Measurements from ENCODE around the gene NXNL1.
"Not testable (repeated sequence)": the region's sequence is repeated elsewhere in the genome, so short reads cannot be mapped to it uniquely, and the experiment has no call there.

The NXNL1 gene

GRCh38 chr19:17484520-17485185 lies 23.9 kb upstream of the NXNL1 start:
- no peak for TF ChIP-seq CTCF (IDR thresholded peaks at IDR 0.05)
- Histone ChIP-seq H3K4me3 (no peak overlapping the region), H3K27ac (no peak overlapping the region)
- DNase-seq (ENCODE audit: low spot score) = no peak

GRCh38 chr19:17483605-17484002 lies 22.9 kb upstream of the NXNL1 start:
- no peak for DNase-seq (ENCODE audit: low spot score)
- H3K4me3 ChIP-seq = no peak overlapping the region
- no peak for TF ChIP-seq CTCF (IDR thresholded peaks at IDR 0.05)
- H3K27ac ChIP-seq = no peak overlapping the region

GRCh38 chr19:17482877-17483604 lies 22.3 kb upstream of the NXNL1 start:
- no peak for TF ChIP-seq CTCF (IDR thresholded peaks at IDR 0.05)
- no peak for DNase-seq (ENCODE audit: low spot score)
- no peak overlapping the region for H3K4me3 ChIP-seq
- no peak overlapping the region for H3K27ac ChIP-seq

GRCh38 chr19:17481986-17482385 lies 21.3 kb upstream of the NXNL1 start:
- DNase-seq (ENCODE audit: low spot score) = no peak
- no peak for TF ChIP-seq CTCF (IDR thresholded peaks at IDR 0.05)

GRCh38 chr19:17479325-17479791 lies 18.6 kb upstream of the NXNL1 start:
- no peak for DNase-seq (ENCODE audit: low spot score)
- TF ChIP-seq CTCF (IDR thresholded peaks at IDR 0.05) = no peak
- Histone ChIP-seq H3K4me3 (no peak overlapping the region), H3K27ac (peak overlapping the region in 1 of 2 donors; percentile 27)

More at GRCh38 chr19:17481986-17482385, 21.3 kb upstream of the NXNL1 start:
- H3K4me3 ChIP-seq = no peak overlapping the region
- no peak overlapping the region for H3K27ac ChIP-seq

GRCh38 chr19:17475541-17476115 lies 14.9 kb upstream of the NXNL1 start:
- DNase-seq (ENCODE audit: low spot score) = no peak
- Histone ChIP-seq H3K4me3 (peak overlapping the region; percentile 17), H3K27ac (peak overlapping the region; percentile 62 to 72)
- TF ChIP-seq CTCF (IDR thresholded peaks at IDR 0.05) = no peak

GRCh38 chr19:17475011-17475540 lies 14.3 kb upstream of the NXNL1 start:
- not testable (repeated sequence) for DNase-seq (ENCODE audit: low spot score)
- Histone ChIP-seq H3K27ac (peak overlapping the region; percentile 62 to 72), H3K4me3 (peak overlapping the region; percentile 17)
